ENCODE data around the gene LRMDA.

The LRMDA gene

DNA sequence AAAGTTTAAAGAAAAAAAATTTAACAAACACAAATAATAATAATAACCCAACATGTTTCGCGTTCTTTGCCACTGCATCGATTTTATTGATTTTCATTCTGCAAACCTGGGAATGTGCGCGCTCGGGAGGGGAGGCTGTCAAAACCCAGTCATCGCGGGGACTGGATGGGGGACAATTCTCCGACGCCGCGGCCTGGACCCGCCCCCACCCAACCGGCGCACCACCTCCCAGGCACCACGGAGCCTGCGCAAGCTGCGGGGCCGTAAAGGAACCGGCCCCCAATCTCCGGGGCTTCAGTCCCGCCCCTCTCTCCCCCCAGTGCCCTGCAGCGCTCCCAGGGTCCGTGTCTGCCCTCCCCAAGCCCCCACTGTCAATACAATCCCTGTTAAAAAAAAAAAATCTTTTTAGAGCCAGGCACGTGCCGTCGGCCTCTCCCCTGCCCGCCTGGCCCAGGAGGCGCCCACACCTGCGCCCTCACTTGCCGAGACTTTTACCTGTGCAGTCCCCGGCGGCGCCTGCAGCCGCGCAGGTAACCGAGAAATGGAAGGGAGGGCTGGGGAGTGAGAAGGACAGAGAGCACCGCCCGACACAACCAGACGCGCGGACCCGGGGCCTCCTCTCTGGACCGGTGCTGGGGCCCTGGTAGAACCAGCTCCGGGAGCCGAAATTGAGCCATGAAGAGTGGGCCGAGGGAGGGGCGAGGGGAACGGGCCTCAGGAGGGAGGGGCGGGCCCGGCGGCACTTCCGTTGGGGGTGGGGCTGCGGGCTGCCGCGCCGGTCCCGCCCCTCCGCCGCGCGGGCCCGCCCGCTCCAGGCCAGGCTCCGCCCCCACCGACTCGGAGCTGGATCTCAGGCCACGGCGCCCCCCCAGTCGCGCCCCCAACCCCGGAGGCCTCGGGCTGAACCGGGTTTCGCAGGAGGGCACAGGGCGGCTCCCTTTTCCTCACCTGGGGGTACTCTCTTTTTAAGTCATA is 22.2 kb upstream of the LRMDA start:
- Histone ChIP-seq H4K8ac (ENCODE audit: low read length) (no peak overlapping the region), H3K4me1 (ENCODE audit: control insufficient read depth, insufficient read depth, low read depth, low read length) (peaks cover 31% of the 10 kb centered on the region), H3K14ac (ENCODE audit: low read length in 2 of 2) (no peak overlapping the region), H2AK5ac (ENCODE audit: low read length, severe bottlenecking) (no peak overlapping the region), H4K91ac (ENCODE audit: low read length) (no peak overlapping the region), H2AFZ (ENCODE audit: low read depth, low read length) (no peak overlapping the region), H2BK12ac (ENCODE audit: low read length in 2 of 2) (no peak overlapping the region), H2BK5ac (ENCODE audit: low read depth, low read length, poor library complexity, severe bottlenecking) (no peak overlapping the region), H3K9me3 (ENCODE audit: control insufficient read depth, low read length) (no peaks in the 10 kb centered on the region), H3K27me3 (ENCODE audit: control insufficient read depth in 1 of 2, insufficient read depth in 1 of 2, low read length in 2 of 2) (peaks cover 0 to 90% of the 10 kb centered on the region in 2 experiments), H3K79me1 (replicated peaks; ENCODE audit: low read length, poor library complexity, severe bottlenecking) (no peaks in the 10 kb centered on the region), H2BK120ac (ENCODE audit: low read depth, low read length) (peak overlapping the region; percentile 88), H2BK15ac (ENCODE audit: low read depth, poor library complexity, severe bottlenecking) (no peak overlapping the region), H3K27ac (ENCODE audit: low read length, poor library complexity, severe bottlenecking) (no peak overlapping the region), H3K9ac (ENCODE audit: low read length) (peak overlapping the region; percentile 100), H3K4me2 (ENCODE audit: low read length, poor library complexity, severe bottlenecking) (peak overlapping the region; percentile 90), H3K18ac (ENCODE audit: low read depth in 1 of 2, low read length in 2 of 2) (peak overlapping the region; percentile 17 to 76), H3K23ac (ENCODE audit: low read length in 2 of 2) (no peak overlapping the region), H3K36me3 (ENCODE audit: control insufficient read depth in 1 of 2, insufficient read depth in 2 of 2, low read depth in 1 of 2, low read length in 2 of 2) (peaks cover 3 to 6% of the 10 kb centered on the region in 2 experiments), H3K4me3 (ENCODE audit: insufficient read depth in 1 of 2, low read depth in 1 of 2, low read length in 2 of 2) (peak overlapping the region; percentile 38 to 90), H3K4ac (ENCODE audit: low read depth in 1 of 2, low read length in 2 of 2) (peak overlapping the region; percentile 1 to 19)
- peak; percentile 49 for DNase-seq
- WGBS = under 1% methylated on average over 75 of the region's 76 CpGs

DNA sequence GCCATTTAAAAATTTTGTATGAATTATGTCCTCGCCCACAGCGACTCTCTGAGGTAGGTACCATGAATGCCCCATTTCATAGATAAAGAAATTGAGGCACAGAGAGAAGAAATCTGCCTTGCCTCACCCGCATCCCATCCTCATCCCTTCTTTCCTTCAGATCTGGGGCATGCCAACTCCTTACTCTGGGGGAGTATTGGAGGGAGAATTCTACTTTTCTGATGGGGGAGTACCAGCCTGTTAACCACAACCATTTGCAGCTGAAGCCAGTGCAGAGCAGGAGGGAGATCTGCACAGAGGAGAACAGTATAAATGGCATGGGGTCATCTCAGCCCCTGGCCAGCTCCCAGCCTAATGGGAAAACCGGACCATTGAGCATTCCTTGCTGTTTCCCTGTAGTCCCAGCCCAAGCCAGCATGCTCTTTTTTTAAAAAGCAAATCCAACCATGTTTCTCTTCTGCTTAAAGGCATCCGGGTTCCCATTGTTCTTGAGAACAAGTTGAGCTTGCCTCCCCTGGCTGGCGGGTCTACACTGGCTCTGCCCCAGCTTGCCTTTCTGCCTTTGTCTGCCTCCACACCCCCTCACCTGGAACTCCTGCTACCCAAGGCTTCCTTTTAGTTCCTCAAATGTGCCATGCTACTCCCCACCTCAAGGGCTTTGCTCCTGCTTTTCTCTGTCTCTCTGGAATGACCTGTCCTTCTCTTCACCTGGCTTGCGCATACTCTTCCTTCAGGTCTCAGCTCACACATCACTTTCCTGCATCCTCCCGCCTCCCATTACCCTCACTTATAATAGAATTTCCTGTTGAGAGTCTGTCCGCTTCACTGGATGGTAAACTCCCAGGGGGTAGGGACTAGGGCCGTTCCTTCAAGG is 21.1 kb upstream of the LRMDA start:
- 65% methylated on average over 7 of the region's 10 CpGs for WGBS
- Histone ChIP-seq H3K9ac (ENCODE audit: low read length) (no peak overlapping the region), H3K79me1 (replicated peaks; ENCODE audit: low read length, poor library complexity, severe bottlenecking) (no peaks in the 10 kb centered on the region), H3K14ac (ENCODE audit: low read length in 2 of 2) (no peak overlapping the region), H3K4me2 (ENCODE audit: low read length, poor library complexity, severe bottlenecking) (no peak overlapping the region), H2BK120ac (ENCODE audit: low read depth, low read length) (no peak overlapping the region), H3K36me3 (ENCODE audit: control insufficient read depth in 1 of 2, insufficient read depth in 2 of 2, low read depth in 1 of 2, low read length in 2 of 2) (peaks cover 3 to 6% of the 10 kb centered on the region in 2 experiments), H4K8ac (ENCODE audit: low read length) (no peak overlapping the region), H3K23ac (ENCODE audit: low read length in 2 of 2) (no peak overlapping the region), H2BK12ac (ENCODE audit: low read length in 2 of 2) (no peak overlapping the region), H3K27ac (ENCODE audit: low read length, poor library complexity, severe bottlenecking) (no peak overlapping the region), H2BK5ac (ENCODE audit: low read depth, low read length, poor library complexity, severe bottlenecking) (no peak overlapping the region), H3K9me3 (ENCODE audit: control insufficient read depth, low read length) (no peaks in the 10 kb centered on the region), H3K4me1 (ENCODE audit: control insufficient read depth, insufficient read depth, low read depth, low read length) (peaks cover 23% of the 10 kb centered on the region), H3K4ac (ENCODE audit: low read depth in 1 of 2, low read length in 2 of 2) (no peak overlapping the region), H3K4me3 (ENCODE audit: insufficient read depth in 1 of 2, low read depth in 1 of 2, low read length in 2 of 2) (peak overlapping the region in 1 of 2 experiments; percentile 90), H2AK5ac (ENCODE audit: low read length, severe bottlenecking) (no peak overlapping the region), H2AFZ (ENCODE audit: low read depth, low read length) (no peak overlapping the region), H4K91ac (ENCODE audit: low read length) (no peak overlapping the region), H3K27me3 (ENCODE audit: control insufficient read depth in 1 of 2, insufficient read depth in 1 of 2, low read length in 2 of 2) (peaks cover 0 to 89% of the 10 kb centered on the region in 2 experiments), H2BK15ac (ENCODE audit: low read depth, poor library complexity, severe bottlenecking) (no peak overlapping the region), H3K18ac (ENCODE audit: low read depth in 1 of 2, low read length in 2 of 2) (no peak overlapping the region)
- DNase-seq = no peak

DNA sequence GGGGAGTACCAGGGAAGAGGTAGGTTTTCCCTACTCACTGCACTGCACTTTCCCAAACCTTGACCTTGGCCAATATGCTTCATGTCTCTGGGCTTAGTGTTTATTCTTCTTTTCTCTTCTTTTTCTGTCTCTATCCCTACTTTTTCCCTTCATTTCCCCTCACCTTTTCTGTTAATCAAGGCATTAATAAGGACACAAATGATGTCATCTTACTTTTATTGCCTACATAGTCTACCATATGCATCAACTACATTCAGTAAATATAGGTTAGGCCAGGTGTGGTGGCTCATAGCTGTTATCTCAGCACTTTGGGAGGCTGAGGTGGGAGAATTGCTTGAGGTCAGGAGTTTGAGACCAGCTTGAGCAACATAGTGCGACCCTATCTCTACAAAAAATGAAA is 16.9 kb upstream of the LRMDA start:
- no peaks in the 10 kb centered on the region for H3K4me1 ChIP-seq (ENCODE audit: control insufficient read depth, insufficient read depth, low read depth, low read length)
- H3K9me3 ChIP-seq (ENCODE audit: control insufficient read depth, low read length) = no peaks in the 10 kb centered on the region
- H3K79me1 ChIP-seq (replicated peaks; ENCODE audit: low read length, poor library complexity, severe bottlenecking) = no peaks in the 10 kb centered on the region
- H2AFZ ChIP-seq (ENCODE audit: low read depth, low read length) = no peak overlapping the region
- no peak overlapping the region for H3K23ac ChIP-seq (ENCODE audit: low read length in 2 of 2)
- 94% methylated on average over 1 of the region's 1 CpG for WGBS
- no peak overlapping the region for H4K8ac ChIP-seq (ENCODE audit: low read length)
- H2BK15ac ChIP-seq (ENCODE audit: low read depth, poor library complexity, severe bottlenecking) = no peak overlapping the region
- no peak overlapping the region for H3K4me3 ChIP-seq (ENCODE audit: insufficient read depth in 1 of 2, low read depth in 1 of 2, low read length in 2 of 2)
- no peak overlapping the region for H2BK12ac ChIP-seq (ENCODE audit: low read length in 2 of 2)
- no peak overlapping the region for H2AK5ac ChIP-seq (ENCODE audit: low read length, severe bottlenecking)
- no peak overlapping the region for H3K27ac ChIP-seq (ENCODE audit: low read length, poor library complexity, severe bottlenecking)
- DNase-seq = no peak
- H4K91ac ChIP-seq (ENCODE audit: low read length) = no peak overlapping the region
- H3K4ac ChIP-seq (ENCODE audit: low read depth in 1 of 2, low read length in 2 of 2) = no peak overlapping the region
- no peaks in the 10 kb centered on the region for H3K36me3 ChIP-seq (ENCODE audit: control insufficient read depth in 1 of 2, insufficient read depth in 2 of 2, low read depth in 1 of 2, low read length in 2 of 2)
- H3K4me2 ChIP-seq (ENCODE audit: low read length, poor library complexity, severe bottlenecking) = no peak overlapping the region
- H3K27me3 ChIP-seq (ENCODE audit: control insufficient read depth in 1 of 2, insufficient read depth in 1 of 2, low read length in 2 of 2) = peaks cover 0 to 85% of the 10 kb centered on the region in 2 experiments
- no peak overlapping the region for H3K18ac ChIP-seq (ENCODE audit: low read depth in 1 of 2, low read length in 2 of 2)
- no peak overlapping the region for H3K9ac ChIP-seq (ENCODE audit: low read length)
- no peak overlapping the region for H3K14ac ChIP-seq (ENCODE audit: low read length in 2 of 2)
- H2BK5ac ChIP-seq (ENCODE audit: low read depth, low read length, poor library complexity, severe bottlenecking) = no peak overlapping the region
- H2BK120ac ChIP-seq (ENCODE audit: low read depth, low read length) = no peak overlapping the region

DNA sequence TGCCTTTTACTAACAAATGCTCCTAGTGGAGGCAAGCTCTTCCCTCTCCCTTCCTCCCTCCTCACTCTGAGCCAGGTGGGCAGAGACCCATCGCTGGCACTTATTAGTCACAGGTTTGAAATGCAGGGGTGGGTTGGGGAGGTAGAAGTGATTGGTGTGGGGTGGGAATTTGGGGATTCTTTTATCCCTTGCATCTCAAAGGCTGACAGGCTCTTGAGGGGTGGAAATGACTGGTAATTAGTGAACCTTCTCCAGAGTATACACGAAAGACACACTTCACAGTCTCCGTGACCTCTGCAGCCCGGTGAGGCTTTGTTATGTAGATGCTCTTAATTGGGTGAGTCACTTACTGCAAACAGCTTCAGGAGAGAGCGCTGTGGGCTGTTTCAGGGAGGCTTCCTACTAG is 13.9 kb upstream of the LRMDA start:
- Histone ChIP-seq H2BK120ac (ENCODE audit: low read depth, low read length) (no peak overlapping the region), H3K4me2 (ENCODE audit: low read length, poor library complexity, severe bottlenecking) (no peak overlapping the region), H2BK15ac (ENCODE audit: low read depth, poor library complexity, severe bottlenecking) (no peak overlapping the region), H3K9me3 (ENCODE audit: control insufficient read depth, low read length) (no peaks in the 10 kb centered on the region), H3K27ac (ENCODE audit: low read length, poor library complexity, severe bottlenecking) (no peak overlapping the region), H2AK5ac (ENCODE audit: low read length, severe bottlenecking) (no peak overlapping the region), H4K91ac (ENCODE audit: low read length) (no peak overlapping the region), H3K36me3 (ENCODE audit: control insufficient read depth in 1 of 2, insufficient read depth in 2 of 2, low read depth in 1 of 2, low read length in 2 of 2) (no peaks in the 10 kb centered on the region), H3K4ac (ENCODE audit: low read depth in 1 of 2, low read length in 2 of 2) (no peak overlapping the region), H3K79me1 (replicated peaks; ENCODE audit: low read length, poor library complexity, severe bottlenecking) (no peaks in the 10 kb centered on the region), H3K4me3 (ENCODE audit: insufficient read depth in 1 of 2, low read depth in 1 of 2, low read length in 2 of 2) (no peak overlapping the region), H3K4me1 (ENCODE audit: control insufficient read depth, insufficient read depth, low read depth, low read length) (no peaks in the 10 kb centered on the region), H3K9ac (ENCODE audit: low read length) (no peak overlapping the region), H2BK12ac (ENCODE audit: low read length in 2 of 2) (no peak overlapping the region), H4K8ac (ENCODE audit: low read length) (no peak overlapping the region), H3K23ac (ENCODE audit: low read length in 2 of 2) (no peak overlapping the region), H2AFZ (ENCODE audit: low read depth, low read length) (no peak overlapping the region), H2BK5ac (ENCODE audit: low read depth, low read length, poor library complexity, severe bottlenecking) (no peak overlapping the region), H3K27me3 (ENCODE audit: control insufficient read depth in 1 of 2, insufficient read depth in 1 of 2, low read length in 2 of 2) (peaks cover 0 to 61% of the 10 kb centered on the region in 2 experiments), H3K14ac (ENCODE audit: low read length in 2 of 2) (no peak overlapping the region), H3K18ac (ENCODE audit: low read depth in 1 of 2, low read length in 2 of 2) (no peak overlapping the region)
- WGBS = 8% methylated on average over 4 of the region's 5 CpGs
- no peak for DNase-seq

Measured in mesenchymal stem cell (in vitro differentiated cells and primary cell).